Measurements from ENCODE around the gene N4BP3.

The N4BP3 gene, protein sequence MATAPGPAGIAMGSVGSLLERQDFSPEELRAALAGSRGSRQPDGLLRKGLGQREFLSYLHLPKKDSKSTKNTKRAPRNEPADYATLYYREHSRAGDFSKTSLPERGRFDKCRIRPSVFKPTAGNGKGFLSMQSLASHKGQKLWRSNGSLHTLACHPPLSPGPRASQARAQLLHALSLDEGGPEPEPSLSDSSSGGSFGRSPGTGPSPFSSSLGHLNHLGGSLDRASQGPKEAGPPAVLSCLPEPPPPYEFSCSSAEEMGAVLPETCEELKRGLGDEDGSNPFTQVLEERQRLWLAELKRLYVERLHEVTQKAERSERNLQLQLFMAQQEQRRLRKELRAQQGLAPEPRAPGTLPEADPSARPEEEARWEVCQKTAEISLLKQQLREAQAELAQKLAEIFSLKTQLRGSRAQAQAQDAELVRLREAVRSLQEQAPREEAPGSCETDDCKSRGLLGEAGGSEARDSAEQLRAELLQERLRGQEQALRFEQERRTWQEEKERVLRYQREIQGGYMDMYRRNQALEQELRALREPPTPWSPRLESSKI

DNA sequence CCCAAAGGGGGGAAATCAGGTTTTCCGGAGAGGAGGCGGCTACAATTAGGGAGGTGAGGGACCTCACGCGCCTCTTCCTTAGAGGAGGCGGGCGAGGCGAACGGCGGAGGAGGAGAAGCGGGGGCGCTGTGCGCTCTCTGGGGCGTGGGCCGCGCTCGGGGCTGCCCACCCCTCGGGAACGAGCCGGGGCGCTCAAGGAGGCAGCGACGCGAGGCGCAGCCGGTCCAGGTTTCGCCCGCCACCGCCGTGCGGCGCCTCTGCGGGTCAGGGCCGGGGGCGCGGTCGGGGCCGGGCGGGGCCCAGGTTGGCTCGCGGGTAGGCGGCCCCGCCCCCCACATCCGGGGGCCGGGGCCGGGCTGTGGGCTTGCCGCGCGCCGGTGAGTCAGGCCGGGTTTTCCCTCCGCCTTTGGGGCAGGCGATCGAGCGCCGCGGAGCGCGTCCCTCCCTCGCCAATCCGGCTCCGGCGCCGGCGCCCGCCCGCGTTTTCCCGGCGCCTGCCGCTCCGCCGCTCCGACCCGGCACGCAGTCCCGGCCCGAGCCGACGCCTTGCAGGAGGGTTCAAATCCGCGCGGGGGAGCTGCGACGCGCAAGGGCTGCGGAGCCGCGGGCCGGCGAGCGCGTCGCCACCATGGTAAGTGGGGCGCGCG lies at the start of gene N4BP3:
Gene N4BP3 (plus strand): TSS at position 392 of the 647 bp plus-strand sequence. CDS start 6,052 bp downstream, outside the sequence.
- ATAC-seq (ENCODE audit: insufficient read depth, low read depth) (peak; percentile 76), DNase-seq (peak; percentile 71)
- Histone ChIP-seq H3K4me2 (ENCODE audit: insufficient read depth, low read length) (peak within 1 kb of the TSS; percentile 65), H3K9ac (ENCODE audit: low read depth, low read length) (peak within 1 kb of the TSS; percentile 15; the same call in 1 of the 2 replicates), H3K36me3 (ENCODE audit: insufficient read depth, low read length) (no peaks in the 10 kb centered on the region), H3K79me2 (ENCODE audit: insufficient read depth, low read length) (no peaks in the 10 kb centered on the region), H4K20me1 (ENCODE audit: insufficient read depth, low read length) (peaks cover 10% of the 10 kb centered on the region), H3K27ac (ENCODE audit: low read length) (no peak within 1 kb of the TSS), H3K9me3 (ENCODE audit: insufficient read depth, low read length, severe bottlenecking) (peaks cover 5% of the 10 kb centered on the region), H3K4me3 (ENCODE audit: low read depth in 1 of 2, low read length in 2 of 2) (peak within 1 kb of the TSS in 1 of 2 experiments; percentile 50; a peak in 2 of 4 replicates), H2AFZ (ENCODE audit: low read depth, low read length) (no peak within 1 kb of the TSS), H3K27me3 (ENCODE audit: insufficient read depth, low read length, poor library complexity) (peaks cover 50% of the 10 kb centered on the region), H3K4me1 (ENCODE audit: insufficient read depth, low read length) (peaks cover 44% of the 10 kb centered on the region)
- TF ChIP-seq, protein P1, sequence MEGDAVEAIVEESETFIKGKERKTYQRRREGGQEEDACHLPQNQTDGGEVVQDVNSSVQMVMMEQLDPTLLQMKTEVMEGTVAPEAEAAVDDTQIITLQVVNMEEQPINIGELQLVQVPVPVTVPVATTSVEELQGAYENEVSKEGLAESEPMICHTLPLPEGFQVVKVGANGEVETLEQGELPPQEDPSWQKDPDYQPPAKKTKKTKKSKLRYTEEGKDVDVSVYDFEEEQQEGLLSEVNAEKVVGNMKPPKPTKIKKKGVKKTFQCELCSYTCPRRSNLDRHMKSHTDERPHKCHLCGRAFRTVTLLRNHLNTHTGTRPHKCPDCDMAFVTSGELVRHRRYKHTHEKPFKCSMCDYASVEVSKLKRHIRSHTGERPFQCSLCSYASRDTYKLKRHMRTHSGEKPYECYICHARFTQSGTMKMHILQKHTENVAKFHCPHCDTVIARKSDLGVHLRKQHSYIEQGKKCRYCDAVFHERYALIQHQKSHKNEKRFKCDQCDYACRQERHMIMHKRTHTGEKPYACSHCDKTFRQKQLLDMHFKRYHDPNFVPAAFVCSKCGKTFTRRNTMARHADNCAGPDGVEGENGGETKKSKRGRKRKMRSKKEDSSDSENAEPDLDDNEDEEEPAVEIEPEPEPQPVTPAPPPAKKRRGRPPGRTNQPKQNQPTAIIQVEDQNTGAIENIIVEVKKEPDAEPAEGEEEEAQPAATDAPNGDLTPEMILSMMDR (IDR thresholded peaks at IDR 0.05; ENCODE audit: borderline replicate concordance, extremely low read depth, low read length, poor library complexity, severe bottlenecking), result no peak
- TF ChIP-seq EZH2 (IDR thresholded peaks at IDR 0.05; ENCODE audit: borderline replicate concordance, low read depth, low read length, severe bottlenecking), result peak; percentile 69

DNA sequence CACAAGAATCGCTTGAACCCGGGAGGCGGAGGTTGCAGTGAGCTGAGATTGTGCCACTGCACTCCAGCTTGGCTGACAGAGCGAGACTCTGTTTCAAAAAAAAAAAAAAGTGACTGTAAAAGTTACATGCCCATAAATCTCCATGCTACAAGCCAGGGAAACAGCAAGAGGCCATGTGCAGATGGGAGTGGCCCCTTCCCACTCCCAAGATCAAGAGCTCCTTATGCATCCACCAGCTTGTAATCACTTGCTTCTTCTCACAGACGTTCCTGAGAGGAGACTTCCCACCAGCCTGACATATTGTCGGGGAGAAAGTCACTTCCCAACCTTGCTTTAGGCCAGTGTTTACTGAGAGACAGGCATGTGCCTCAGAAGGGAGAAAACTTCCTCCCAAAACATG lies 45.6 kb upstream of the N4BP3 start:
- peaks cover 17% of the 10 kb centered on the region for H3K27me3 ChIP-seq (ENCODE audit: insufficient read depth, low read length, poor library complexity)
- TF ChIP-seq EZH2 (IDR thresholded peaks at IDR 0.05; ENCODE audit: borderline replicate concordance, low read depth, low read length, severe bottlenecking), result no peak
- TF ChIP-seq, protein P1 (IDR thresholded peaks at IDR 0.05; ENCODE audit: borderline replicate concordance, extremely low read depth, low read length, poor library complexity, severe bottlenecking), result no peak
- H3K79me2 ChIP-seq (ENCODE audit: insufficient read depth, low read length), result no peaks in the 10 kb centered on the region
- DNase-seq (no peak), ATAC-seq (ENCODE audit: insufficient read depth, low read depth) (no peak)
- no peak overlapping the region for H2AFZ ChIP-seq (ENCODE audit: low read depth, low read length)
- no peaks in the 10 kb centered on the region for H3K36me3 ChIP-seq (ENCODE audit: insufficient read depth, low read length)
- H3K9me3 ChIP-seq (ENCODE audit: insufficient read depth, low read length, severe bottlenecking), result no peaks in the 10 kb centered on the region
- no peak overlapping the region for H3K27ac ChIP-seq (ENCODE audit: low read length)
- H4K20me1 ChIP-seq (ENCODE audit: insufficient read depth, low read length), result peaks cover 3% of the 10 kb centered on the region; the same call in 1 of the 2 replicates
- no peak overlapping the region for H3K9ac ChIP-seq (ENCODE audit: low read depth, low read length)
- no peak overlapping the region for H3K4me2 ChIP-seq (ENCODE audit: insufficient read depth, low read length)
- no peak overlapping the region for H3K4me3 ChIP-seq (ENCODE audit: low read depth in 1 of 2, low read length in 2 of 2)
- peaks cover 20% of the 10 kb centered on the region for H3K4me1 ChIP-seq (ENCODE audit: insufficient read depth, low read length)

DNA sequence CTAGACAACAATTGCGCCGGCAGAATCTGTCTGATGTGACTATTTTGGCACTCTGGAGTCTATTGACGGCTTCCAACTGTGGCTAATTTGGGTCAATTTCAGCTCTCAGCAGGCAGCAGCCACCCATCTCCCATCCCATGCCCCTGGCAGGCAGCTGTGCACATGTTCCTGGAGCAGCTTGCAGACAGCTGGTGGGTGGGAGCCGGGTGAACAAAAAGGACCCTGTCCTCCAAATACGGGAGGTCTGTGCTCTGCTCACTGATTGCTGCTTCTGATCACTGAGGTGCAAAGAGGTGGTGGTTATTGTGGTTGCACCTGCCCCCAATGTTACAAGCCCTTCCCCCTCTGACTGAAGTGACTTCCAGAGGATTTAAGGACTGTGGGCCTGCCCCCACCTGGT lies 45.0 kb upstream of the N4BP3 start:
- Histone ChIP-seq H3K27me3 (ENCODE audit: insufficient read depth, low read length, poor library complexity) (peaks cover 17% of the 10 kb centered on the region), H3K79me2 (ENCODE audit: insufficient read depth, low read length) (no peaks in the 10 kb centered on the region), H3K9ac (ENCODE audit: low read depth, low read length) (no peak overlapping the region), H4K20me1 (ENCODE audit: insufficient read depth, low read length) (peaks cover 3% of the 10 kb centered on the region; the same call in 1 of the 2 replicates), H3K4me2 (ENCODE audit: insufficient read depth, low read length) (no peak overlapping the region), H3K27ac (ENCODE audit: low read length) (no peak overlapping the region), H3K4me1 (ENCODE audit: insufficient read depth, low read length) (peaks cover 20% of the 10 kb centered on the region), H3K4me3 (ENCODE audit: low read depth in 1 of 2, low read length in 2 of 2) (no peak overlapping the region), H3K36me3 (ENCODE audit: insufficient read depth, low read length) (no peaks in the 10 kb centered on the region), H3K9me3 (ENCODE audit: insufficient read depth, low read length, severe bottlenecking) (no peaks in the 10 kb centered on the region), H2AFZ (ENCODE audit: low read depth, low read length) (no peak overlapping the region)
- DNase-seq (peak; percentile 82), ATAC-seq (ENCODE audit: insufficient read depth, low read depth) (peak; percentile 96)
- no peak for TF ChIP-seq EZH2 (IDR thresholded peaks at IDR 0.05; ENCODE audit: borderline replicate concordance, low read depth, low read length, severe bottlenecking)
- TF ChIP-seq, protein P1 (IDR thresholded peaks at IDR 0.05; ENCODE audit: borderline replicate concordance, extremely low read depth, low read length, poor library complexity, severe bottlenecking), result no peak

All from DND-41 (cell line).